Loucy (cell line): ENCODE data around the gene MAP4K5.

Experiments used
- EZH2phosphoT487 ChIP-seq: fragments of 200-600 bp; IDR thresholded peaks from 2 replicates; pipeline ENCODE4 v1.6.1; 2018; ENCODE audit warnings: antibody characterized with exemption, mild to moderate bottlenecking, moderate library complexity, borderline replicate concordance
- TF ChIP-seq, protein P1 (sequence below): fragments of 200-600 bp; sonication (generic); conservative IDR thresholded peaks from 2 replicates; pipeline ENCODE4 v1.5.1; 2014; ENCODE audit warnings: mild to moderate bottlenecking, antibody characterized with exemption, low read length

DNA sequence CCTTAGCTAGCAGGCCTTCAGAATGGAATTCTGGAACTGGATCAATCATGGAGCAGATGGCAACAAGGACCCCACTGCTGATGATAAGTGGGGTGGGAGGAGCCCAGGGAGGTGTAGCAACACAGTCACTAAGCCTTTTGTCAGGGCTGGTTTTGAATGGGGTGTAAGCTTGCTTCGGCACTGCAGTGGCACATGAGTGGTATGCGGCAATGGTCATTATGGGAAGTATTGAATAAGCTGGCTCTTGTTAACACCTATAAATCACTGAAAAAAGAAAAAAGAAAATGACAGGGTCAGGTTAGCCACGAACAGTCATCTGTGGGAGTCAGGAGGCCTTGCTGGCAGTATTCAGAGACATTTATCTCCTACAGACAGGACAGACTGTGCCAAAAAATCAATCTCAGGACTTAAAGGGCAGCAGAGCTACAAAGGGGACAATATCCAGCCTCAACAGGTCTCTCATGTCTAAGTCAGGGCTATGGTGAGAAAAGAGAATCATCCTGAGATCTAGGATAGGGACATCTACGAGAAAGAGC is 154.8 kb downstream of the MAP4K5 start:
- TF ChIP-seq, protein P1, sequence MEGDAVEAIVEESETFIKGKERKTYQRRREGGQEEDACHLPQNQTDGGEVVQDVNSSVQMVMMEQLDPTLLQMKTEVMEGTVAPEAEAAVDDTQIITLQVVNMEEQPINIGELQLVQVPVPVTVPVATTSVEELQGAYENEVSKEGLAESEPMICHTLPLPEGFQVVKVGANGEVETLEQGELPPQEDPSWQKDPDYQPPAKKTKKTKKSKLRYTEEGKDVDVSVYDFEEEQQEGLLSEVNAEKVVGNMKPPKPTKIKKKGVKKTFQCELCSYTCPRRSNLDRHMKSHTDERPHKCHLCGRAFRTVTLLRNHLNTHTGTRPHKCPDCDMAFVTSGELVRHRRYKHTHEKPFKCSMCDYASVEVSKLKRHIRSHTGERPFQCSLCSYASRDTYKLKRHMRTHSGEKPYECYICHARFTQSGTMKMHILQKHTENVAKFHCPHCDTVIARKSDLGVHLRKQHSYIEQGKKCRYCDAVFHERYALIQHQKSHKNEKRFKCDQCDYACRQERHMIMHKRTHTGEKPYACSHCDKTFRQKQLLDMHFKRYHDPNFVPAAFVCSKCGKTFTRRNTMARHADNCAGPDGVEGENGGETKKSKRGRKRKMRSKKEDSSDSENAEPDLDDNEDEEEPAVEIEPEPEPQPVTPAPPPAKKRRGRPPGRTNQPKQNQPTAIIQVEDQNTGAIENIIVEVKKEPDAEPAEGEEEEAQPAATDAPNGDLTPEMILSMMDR = no peak
- no peak for TF ChIP-seq EZH2phosphoT487
